Stimulated activated CD4-positive, alpha-beta T cell treated with anti-CD3 and anti-CD28 coated beads, Interleukin-2, amount 100 ng/mL, for 24 hours (primary cell): ENCODE measurements around the gene HYCC1.
"Not testable (repeated sequence)": the region's sequence is repeated elsewhere in the genome, so short reads cannot be mapped to it uniquely, and the experiment has no call there.

Experiments used
- DNase-seq, 2 donors: peaks; one replicate each; pipeline ENCODE4 v3.0.0-alpha.2; 2020

Gene HYCC1

GRCh38 chr7:22983257-22983855, 30.6 kb downstream of the HYCC1 start:
- DNase-seq: no peak

GRCh38 chr7:22980422-22980821, 33.5 kb downstream of the HYCC1 start:
- no peak for DNase-seq

GRCh38 chr7:22979861-22980260, 34.1 kb downstream of the HYCC1 start:
- DNase-seq: no peak

GRCh38 chr7:22979251-22979650, 34.7 kb downstream of the HYCC1 start:
- no peak for DNase-seq

GRCh38 chr7:22974636-22975035, 39.3 kb downstream of the HYCC1 start:
- not testable (repeated sequence) for DNase-seq

- no peak for DNase-seq
These were observed 41.7 kb downstream of the HYCC1 start for GRCh38 chr7:22972207-22972606.

- DNase-seq: no peak
These were observed 44.9 kb downstream of the HYCC1 start for GRCh38 chr7:22969010-22969431.
